Measurements from ENCODE around the gene ZNF532. TPM values are rescaled to one million over a fixed set of nuclear protein-coding genes. Genes with fewer than 3 reads are reported as not detected.

Gene ZNF532
- total and polyA plus RNA-seq, 12 donors, result 11.6 to 34.8 (median 22.6) TPM

DNA sequence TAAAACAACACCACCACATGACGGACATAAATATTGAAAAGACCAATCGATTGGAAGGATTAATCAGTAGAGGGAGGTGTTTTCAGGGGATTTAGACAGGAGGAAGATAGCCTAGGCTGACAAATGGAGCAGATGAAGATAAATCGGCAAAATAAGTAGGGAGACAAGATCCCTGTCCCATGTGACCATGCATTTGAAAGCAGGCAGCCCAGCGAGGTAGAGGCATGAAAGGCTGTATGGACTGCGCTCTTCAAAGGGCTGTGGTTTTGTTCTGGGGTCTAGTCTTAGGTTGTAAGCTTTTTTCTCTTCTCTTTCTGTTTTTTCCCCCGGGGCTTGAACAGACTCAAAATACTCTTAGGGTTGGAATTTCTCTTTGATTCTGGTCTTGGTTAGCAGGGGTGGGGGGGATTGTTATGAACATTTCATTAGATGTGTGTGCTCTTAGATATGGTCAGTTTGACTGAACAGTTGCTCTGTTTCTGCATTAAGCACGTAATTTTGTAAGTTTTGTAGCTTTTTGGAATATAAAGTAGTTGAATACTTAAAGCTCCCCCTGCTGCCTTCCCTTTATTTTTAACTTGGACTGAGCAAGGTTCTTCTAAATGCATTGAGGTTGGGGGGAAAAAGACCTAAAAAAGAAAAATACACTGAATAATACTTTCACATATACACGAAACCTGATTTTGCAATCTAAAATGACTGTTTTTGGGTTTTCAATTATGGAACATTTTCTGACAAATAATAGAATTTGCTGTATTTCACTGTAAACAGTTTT lies 32.2 kb downstream of the ZNF532 start:
- Histone ChIP-seq H3K36me3 (replicated peaks in 1 of 2) (no peaks in the 10 kb centered on the region), H3K4me1 (replicated peaks in 1 of 2) (peaks cover 3 to 39% of the 10 kb centered on the region in 2 donors), H3K9me3 (replicated peaks in 1 of 3) (no peaks in the 10 kb centered on the region), H3K27ac (no peak overlapping the region), H3K4me3 (no peak overlapping the region), H3K27me3 (no peaks in the 10 kb centered on the region)
- intact Hi-C loops (cut with DNase I), result no loop called here
- WGBS, 4 donors, result 83 to 89% (median 87%) methylated on average over 8 of the region's 8 CpGs
- TF ChIP-seq CTCF (IDR thresholded peaks at IDR 0.05) (no peak), POLR2A (IDR thresholded peaks at IDR 0.05) (no peak)
- DNase-seq, result no peak

DNA sequence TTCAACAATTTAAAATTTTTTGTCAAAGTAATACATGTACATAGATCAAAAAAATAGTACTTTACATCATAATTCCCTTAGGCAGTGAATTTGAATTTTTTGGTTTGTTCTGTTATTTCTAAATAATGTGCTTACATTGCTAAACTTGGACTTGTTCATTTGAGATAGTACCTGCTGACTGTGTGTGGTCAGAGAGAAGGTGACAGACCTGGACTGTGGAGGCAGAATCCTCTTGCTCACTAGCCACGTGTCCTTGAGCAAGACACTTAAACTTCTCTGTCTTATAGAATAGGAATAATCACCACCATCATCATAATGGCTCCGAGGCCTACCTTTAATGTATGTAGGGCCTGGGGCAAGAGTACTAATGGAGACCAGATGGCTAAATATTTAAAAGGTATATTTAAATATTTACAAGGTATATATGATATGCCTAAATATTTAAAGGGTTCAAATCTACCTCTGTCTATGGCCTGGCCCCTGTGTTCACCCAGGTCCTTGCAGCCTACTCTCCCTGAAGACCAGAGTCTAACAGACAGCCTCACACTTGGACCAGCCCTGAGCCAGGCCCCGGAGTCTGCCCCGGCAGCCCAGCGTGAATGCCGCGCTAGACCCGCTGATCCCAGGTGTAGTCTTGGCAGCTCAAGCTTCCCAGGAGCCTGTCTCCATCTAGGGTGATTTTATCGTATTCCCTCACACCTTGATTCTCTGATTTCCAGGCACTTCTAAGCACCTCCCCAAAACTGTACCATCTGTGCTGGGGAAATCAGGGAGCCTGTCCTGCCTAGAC lies 33.5 kb downstream of the ZNF532 start:
- WGBS, 4 donors, result 97 to 99% (median 98%) methylated on average over 6 to 9 of the region's 9 CpGs
- no peaks in the 10 kb centered on the region for H3K27me3 ChIP-seq
- TF ChIP-seq CTCF (IDR thresholded peaks at IDR 0.05) (no peak), POLR2A (IDR thresholded peaks at IDR 0.05) (no peak)

DNA sequence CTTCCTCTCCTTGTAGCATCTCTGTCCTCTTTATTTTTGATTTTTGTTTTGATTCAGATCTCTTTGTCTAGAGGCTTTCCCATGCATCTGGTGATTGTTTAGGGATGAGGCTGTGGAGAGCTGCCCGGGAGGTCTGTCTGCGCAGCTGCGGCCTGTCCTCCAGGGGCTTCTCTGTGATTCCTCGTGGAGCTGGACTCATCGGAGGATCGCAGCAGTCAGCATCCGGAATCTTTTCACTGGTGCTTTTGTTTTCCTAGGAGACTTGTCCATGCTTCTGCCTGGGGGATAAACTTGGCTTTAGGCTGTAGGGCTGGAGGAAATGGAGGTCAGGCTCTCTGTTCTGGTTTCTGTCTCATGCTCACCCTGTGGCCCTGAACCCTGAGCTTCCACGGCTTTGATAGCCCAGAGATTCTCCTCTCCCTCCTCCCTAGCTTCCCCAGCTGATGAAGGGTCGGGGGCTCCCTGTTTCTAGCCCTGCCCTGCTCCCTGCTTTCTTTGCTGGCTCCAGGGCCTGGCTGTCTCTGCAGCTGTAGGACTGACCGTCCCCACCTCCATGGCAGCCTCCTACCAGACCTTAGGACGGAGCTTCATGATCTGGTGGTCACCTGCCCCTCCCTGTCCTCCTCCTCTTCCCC lies 35.5 kb downstream of the ZNF532 start:
- H3K4me1 ChIP-seq (replicated peaks in 1 of 2), result peaks cover 3 to 28% of the 10 kb centered on the region in 2 donors
- TF ChIP-seq CTCF (IDR thresholded peaks at IDR 0.05) (no peak), POLR2A (IDR thresholded peaks at IDR 0.05) (no peak)
- H3K27ac ChIP-seq, result peak overlapping the region in 3 of 5 donors; percentile 23 to 47 (median 27)
- DNase-seq, result no peak
- H3K9me3 ChIP-seq (replicated peaks in 1 of 3), result no peaks in the 10 kb centered on the region
- 67 to 72% (median 70%) methylated on average over 8 to 11 of the region's 11 CpGs for WGBS, 4 donors
- H3K36me3 ChIP-seq (replicated peaks in 1 of 2), result no peaks in the 10 kb centered on the region
- no peak overlapping the region for H3K4me3 ChIP-seq
- intact Hi-C loops (cut with DNase I), result no loop called here
- H3K27me3 ChIP-seq, result no peaks in the 10 kb centered on the region

More for the DNA sequence above, 33.5 kb downstream of the ZNF532 start:
- Histone ChIP-seq H3K4me3 (no peak overlapping the region), H3K4me1 (replicated peaks in 1 of 2) (peaks cover 3 to 36% of the 10 kb centered on the region in 2 donors), H3K27ac (no peak overlapping the region), H3K9me3 (replicated peaks in 1 of 3) (no peaks in the 10 kb centered on the region), H3K36me3 (replicated peaks in 1 of 2) (no peaks in the 10 kb centered on the region)
- DNase-seq, result no peak
- intact Hi-C loops (cut with DNase I), result no loop called here

DNA sequence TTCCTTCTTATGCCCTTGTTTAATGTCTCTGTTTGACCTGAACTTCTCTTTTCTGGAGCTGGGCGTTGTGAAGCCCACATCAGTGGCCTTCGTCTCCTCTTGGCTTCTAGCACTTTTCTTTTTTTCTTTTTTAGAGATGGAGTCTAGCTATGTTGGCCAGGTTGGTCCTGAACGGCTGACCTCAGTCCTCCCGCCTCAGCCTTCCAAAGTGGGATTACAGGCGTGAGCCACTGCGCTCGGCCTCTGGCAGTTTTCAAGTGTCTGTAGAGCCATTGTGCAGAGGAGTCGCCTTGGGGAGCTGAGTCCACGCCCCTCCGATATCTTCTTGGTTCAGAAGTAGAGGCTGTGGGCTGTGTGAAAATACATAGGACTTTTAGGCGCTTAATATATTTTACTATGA lies 36.5 kb downstream of the ZNF532 start:
- Histone ChIP-seq H3K4me1 (replicated peaks in 1 of 2) (peaks cover 3 to 20% of the 10 kb centered on the region in 2 donors), H3K27ac (no peak overlapping the region), H3K9me3 (replicated peaks in 1 of 3) (no peaks in the 10 kb centered on the region), H3K4me3 (no peak overlapping the region), H3K27me3 (no peaks in the 10 kb centered on the region), H3K36me3 (replicated peaks in 1 of 2) (no peaks in the 10 kb centered on the region)
- TF ChIP-seq CTCF (IDR thresholded peaks at IDR 0.05), result no peak
- TF ChIP-seq POLR2A (IDR thresholded peaks at IDR 0.05), result no peak
- no peak for DNase-seq
- intact Hi-C loops (cut with DNase I), result no loop called here
- 97 to 99% (median 98%) methylated on average over 11 of the region's 11 CpGs for WGBS, 4 donors
